Activated naive CD4-positive, alpha-beta T cell treated with anti-CD3 and anti-CD28 coated beads, Interleukin-2, amount 50 U/mL, for 24 hours (primary cell): Measurements from ENCODE around the gene C10orf62.
"Not testable (repeated sequence)": the region's sequence is repeated elsewhere in the genome, so short reads cannot be mapped to it uniquely, and the experiment has no call there.

Source experiments
- H3K27ac Mint-ChIP-seq: one replicate; pipeline ENCODE4 v1.8.0; 2021; ENCODE audit warnings: mild to moderate bottlenecking, mixed read lengths
- H3K27me3 Mint-ChIP-seq: one replicate; pipeline ENCODE4 v1.8.0; 2021; ENCODE audit warnings: mixed read lengths
- H3K36me3 Mint-ChIP-seq: one replicate; pipeline ENCODE4 v1.8.0; 2021; ENCODE audit warnings: mixed read lengths
- H3K4me1 Mint-ChIP-seq: one replicate; pipeline ENCODE4 v1.8.0; 2021; ENCODE audit warnings: mixed read lengths
- H3K4me3 Mint-ChIP-seq: one replicate; pipeline ENCODE4 v1.8.0; 2021; ENCODE audit warnings: mild to moderate bottlenecking, mixed read lengths
- H3K9me3 Mint-ChIP-seq: one replicate; pipeline ENCODE4 v1.8.0; 2021; ENCODE audit warnings: mixed read lengths

The C10orf62 gene

GRCh38 chr10:97555541-97555940, 34.0 kb upstream of the C10orf62 start:
- H3K4me3 Mint-ChIP-seq, H3K4me1 Mint-ChIP-seq, H3K9me3 Mint-ChIP-seq, H3K27ac Mint-ChIP-seq, H3K27me3 Mint-ChIP-seq, H3K36me3 Mint-ChIP-seq: not testable (repeated sequence)

- not testable (repeated sequence) for H3K4me3 Mint-ChIP-seq, H3K9me3 Mint-ChIP-seq, H3K4me1 Mint-ChIP-seq, H3K27me3 Mint-ChIP-seq, H3K36me3 Mint-ChIP-seq, H3K27ac Mint-ChIP-seq
Measured at GRCh38 chr10:97560731-97561381, 28.7 kb upstream of the C10orf62 start.

- not testable (repeated sequence) for H3K4me1 Mint-ChIP-seq, H3K27me3 Mint-ChIP-seq, H3K27ac Mint-ChIP-seq, H3K9me3 Mint-ChIP-seq, H3K4me3 Mint-ChIP-seq, H3K36me3 Mint-ChIP-seq
Measured at GRCh38 chr10:97561386-97562077, 28.0 kb upstream of the C10orf62 start.

DNA sequence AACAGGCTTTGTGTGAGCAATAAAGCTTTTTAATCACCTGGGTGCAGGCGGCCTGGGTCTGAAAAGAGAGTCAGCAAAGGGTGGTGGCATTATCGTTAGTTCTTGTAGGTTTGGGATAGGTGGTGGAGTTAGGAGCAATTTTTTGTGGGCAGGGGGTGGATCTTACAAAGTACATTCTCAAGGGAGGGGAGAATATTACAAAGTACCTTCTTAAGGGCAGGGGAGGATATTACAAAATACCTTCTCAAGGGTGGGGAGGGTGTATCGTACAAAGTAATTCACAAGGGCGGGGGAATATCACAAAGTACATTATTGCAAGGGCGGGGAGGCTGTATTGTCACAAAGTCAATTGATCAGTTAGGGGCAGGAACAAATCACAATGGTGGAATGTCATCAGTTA, 27.2 kb upstream of the C10orf62 start:
- not testable (repeated sequence) for H3K36me3 Mint-ChIP-seq, H3K4me3 Mint-ChIP-seq, H3K4me1 Mint-ChIP-seq, H3K27ac Mint-ChIP-seq, H3K9me3 Mint-ChIP-seq, H3K27me3 Mint-ChIP-seq

DNA sequence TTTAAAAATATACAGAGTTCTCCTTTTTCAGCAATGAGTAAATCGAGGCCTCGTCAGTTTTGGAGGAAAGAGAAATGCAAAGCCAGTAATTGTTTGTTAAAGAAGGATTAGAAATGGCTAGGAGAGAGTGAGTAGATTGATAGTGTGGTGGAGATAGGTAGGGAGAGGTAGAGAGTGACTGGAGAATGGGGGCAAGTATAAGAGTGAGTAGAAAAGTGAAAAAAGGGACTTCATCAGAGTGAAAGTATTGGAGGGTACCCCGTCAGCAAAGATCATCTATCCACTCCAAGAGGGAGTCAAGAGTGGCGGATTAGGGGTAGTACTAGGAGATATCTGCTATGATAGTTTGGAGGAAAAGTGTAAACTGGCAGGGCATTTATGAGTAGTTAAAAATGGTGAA, 26.2 kb upstream of the C10orf62 start:
- Mint-ChIP-seq H3K27ac (no peak overlapping the region), H3K36me3 (no peaks in the 10 kb centered on the region), H3K4me3 (no peak overlapping the region), H3K4me1 (no peaks in the 10 kb centered on the region), H3K9me3 (no peaks in the 10 kb centered on the region), H3K27me3 (no peaks in the 10 kb centered on the region)

- H3K4me3 Mint-ChIP-seq = no peak overlapping the region
- no peaks in the 10 kb centered on the region for H3K4me1 Mint-ChIP-seq
- H3K36me3 Mint-ChIP-seq = no peaks in the 10 kb centered on the region
- no peaks in the 10 kb centered on the region for H3K9me3 Mint-ChIP-seq
- H3K27me3 Mint-ChIP-seq = no peaks in the 10 kb centered on the region
- no peak overlapping the region for H3K27ac Mint-ChIP-seq
Measured at GRCh38 chr10:97564776-97565175, 24.7 kb upstream of the C10orf62 start.

GRCh38 chr10:97566336-97566996, 23.1 kb upstream of the C10orf62 start:
- Mint-ChIP-seq H3K36me3 (no peaks in the 10 kb centered on the region), H3K27me3 (no peaks in the 10 kb centered on the region), H3K4me1 (no peaks in the 10 kb centered on the region), H3K27ac (no peak overlapping the region), H3K9me3 (no peaks in the 10 kb centered on the region), H3K4me3 (no peak overlapping the region)

DNA sequence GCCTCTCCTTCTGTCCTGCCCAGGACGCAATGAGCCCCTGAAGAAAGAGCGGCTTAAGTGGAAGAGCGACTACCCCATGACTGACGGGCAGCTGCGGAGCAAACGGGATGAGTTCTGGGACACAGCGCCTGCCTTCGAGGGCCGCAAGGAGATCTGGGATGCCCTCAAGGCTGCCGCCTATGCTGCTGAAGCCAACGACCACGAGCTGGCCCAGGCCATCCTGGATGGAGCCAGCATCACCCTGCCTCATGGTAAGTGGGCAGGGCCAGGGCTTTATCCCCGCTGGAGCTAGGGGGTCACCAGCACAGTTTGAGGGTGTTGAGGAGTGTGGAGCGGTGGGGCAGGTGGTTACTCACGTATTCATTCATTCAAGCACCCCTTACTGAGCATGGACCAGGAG, 21.6 kb upstream of the C10orf62 start:
- H3K4me1 Mint-ChIP-seq = no peaks in the 10 kb centered on the region
- H3K27ac Mint-ChIP-seq = no peak overlapping the region
- H3K27me3 Mint-ChIP-seq = no peaks in the 10 kb centered on the region
- no peak overlapping the region for H3K4me3 Mint-ChIP-seq
- H3K36me3 Mint-ChIP-seq = no peaks in the 10 kb centered on the region
- H3K9me3 Mint-ChIP-seq = no peaks in the 10 kb centered on the region

GRCh38 chr10:97570146-97570788, 19.3 kb upstream of the C10orf62 start:
- no peak overlapping the region for H3K4me3 Mint-ChIP-seq
- no peaks in the 10 kb centered on the region for H3K36me3 Mint-ChIP-seq
- no peaks in the 10 kb centered on the region for H3K4me1 Mint-ChIP-seq
- H3K27me3 Mint-ChIP-seq = no peaks in the 10 kb centered on the region
- H3K9me3 Mint-ChIP-seq = no peaks in the 10 kb centered on the region
- H3K27ac Mint-ChIP-seq = no peak overlapping the region

GRCh38 chr10:97570789-97571471, 18.6 kb upstream of the C10orf62 start:
- H3K27ac Mint-ChIP-seq = no peak overlapping the region
- H3K36me3 Mint-ChIP-seq = no peaks in the 10 kb centered on the region
- no peaks in the 10 kb centered on the region for H3K4me1 Mint-ChIP-seq
- H3K27me3 Mint-ChIP-seq = no peaks in the 10 kb centered on the region
- no peaks in the 10 kb centered on the region for H3K9me3 Mint-ChIP-seq
- no peak overlapping the region for H3K4me3 Mint-ChIP-seq

DNA sequence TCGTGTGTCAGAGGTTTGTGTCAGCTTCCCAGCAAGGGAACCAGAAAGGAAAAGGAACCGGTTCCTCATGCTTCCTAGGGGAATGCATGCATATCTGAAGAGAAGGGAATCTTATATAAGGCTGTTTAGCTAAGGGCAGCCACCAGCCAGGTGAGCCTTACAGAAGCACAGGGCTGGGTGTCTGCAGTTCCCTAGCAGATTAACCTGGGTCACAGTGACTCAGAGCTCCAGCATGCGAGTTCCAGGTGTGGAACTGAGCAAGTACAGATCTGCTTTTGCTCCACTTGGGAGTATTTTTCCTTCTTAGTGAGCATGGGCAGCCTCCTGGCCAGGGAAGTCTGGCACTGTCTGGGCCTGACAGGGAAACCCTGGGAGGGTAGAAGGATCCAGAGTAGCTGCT, 17.9 kb upstream of the C10orf62 start:
- no peaks in the 10 kb centered on the region for H3K9me3 Mint-ChIP-seq
- no peak overlapping the region for H3K27ac Mint-ChIP-seq
- no peak overlapping the region for H3K4me3 Mint-ChIP-seq
- H3K36me3 Mint-ChIP-seq = no peaks in the 10 kb centered on the region
- no peaks in the 10 kb centered on the region for H3K27me3 Mint-ChIP-seq
- no peaks in the 10 kb centered on the region for H3K4me1 Mint-ChIP-seq

- no peaks in the 10 kb centered on the region for H3K27me3 Mint-ChIP-seq
- no peak within 1 kb of the TSS for H3K4me3 Mint-ChIP-seq
- H3K27ac Mint-ChIP-seq = no peak within 1 kb of the TSS
- no peaks in the 10 kb centered on the region for H3K9me3 Mint-ChIP-seq
- no peaks in the 10 kb centered on the region for H3K4me1 Mint-ChIP-seq
- H3K36me3 Mint-ChIP-seq = no peaks in the 10 kb centered on the region
Measured at GRCh38 chr10:97572214-97572989, 17.1 kb upstream of the C10orf62 start, which contains the start of gene ANKRD2. Gene ANKRD2 (plus strand): TSS chr10:97572779. CDS start chr10:97572789, 10 bp downstream.

- Mint-ChIP-seq H3K36me3 (no peaks in the 10 kb centered on the region), H3K27ac (no peak overlapping the region), H3K27me3 (no peaks in the 10 kb centered on the region), H3K4me1 (no peaks in the 10 kb centered on the region), H3K9me3 (no peaks in the 10 kb centered on the region), H3K4me3 (no peak overlapping the region)
Measured at GRCh38 chr10:97573021-97573420, 16.5 kb upstream of the C10orf62 start.

GRCh38 chr10:97573672-97574071, 15.8 kb upstream of the C10orf62 start:
- Mint-ChIP-seq H3K27ac (no peak overlapping the region), H3K4me1 (no peaks in the 10 kb centered on the region), H3K9me3 (no peaks in the 10 kb centered on the region), H3K27me3 (no peaks in the 10 kb centered on the region), H3K4me3 (no peak overlapping the region), H3K36me3 (no peaks in the 10 kb centered on the region)
